NAMALWA (cell line): Measurements from ENCODE around the gene DNM2.
A peak's percentile ranks its signal among the peaks of the same experiment; 100 is the strongest.
"Not testable (repeated sequence)": the region's sequence is repeated elsewhere in the genome, so short reads cannot be mapped to it uniquely, and the experiment has no call there.

ENCODE experiments used
- DNase-seq: peaks from one replicate; pipeline ENCODE4 v3.0.0-alpha.2; 2015; ENCODE audit warnings: low spot score

DNM2 gene

GRCh38 chr19:10752913-10753704 is 35.2 kb downstream of the DNM2 start:
- no peak for DNase-seq

DNA sequence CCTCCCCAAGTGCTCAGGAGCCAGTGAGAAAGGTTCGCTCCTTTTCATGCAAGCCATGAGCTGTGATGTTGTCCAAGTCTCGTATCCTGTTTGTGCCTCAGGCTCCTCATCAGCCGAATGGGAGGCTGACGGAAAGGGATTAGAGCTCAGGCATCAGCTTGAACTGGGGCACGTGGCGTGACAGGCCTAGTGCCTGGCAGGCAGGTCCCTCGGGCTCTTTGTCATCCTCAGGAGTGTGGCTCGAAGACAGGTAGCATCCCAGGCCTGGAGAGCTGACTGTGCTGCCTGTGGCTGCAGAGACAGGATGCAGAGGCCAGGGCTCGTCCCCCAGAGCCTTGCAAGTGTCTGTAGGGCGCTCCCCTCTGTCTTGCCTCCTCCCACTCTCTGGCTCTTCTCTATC is 38.5 kb downstream of the DNM2 start:
- DNase-seq = no peak

DNA sequence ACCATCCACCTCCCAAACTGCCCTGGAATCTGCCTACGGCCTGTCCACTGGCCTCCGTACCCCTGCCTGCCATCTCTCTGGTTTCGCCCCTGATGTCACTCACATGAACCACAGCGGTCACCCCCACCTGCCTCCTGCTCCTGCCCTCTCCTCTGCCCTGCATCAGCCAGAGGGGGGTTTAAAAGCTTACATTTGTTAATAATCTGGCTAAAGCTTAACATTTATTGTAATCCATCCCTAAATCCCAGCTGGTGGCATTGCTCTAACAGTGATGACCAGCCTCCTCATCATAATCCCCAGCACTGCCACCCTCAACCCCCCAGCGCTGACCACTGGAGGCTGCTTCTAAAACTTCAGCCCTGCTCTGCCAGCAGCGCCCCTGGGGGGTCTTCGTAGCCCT is 38.9 kb downstream of the DNM2 start:
- no peak for DNase-seq

GRCh38 chr19:10758050-10758449 is 40.2 kb downstream of the DNM2 start:
- not testable (repeated sequence) for DNase-seq

GRCh38 chr19:10758978-10759377 is 41.1 kb downstream of the DNM2 start:
- peak; percentile 14 for DNase-seq

DNA sequence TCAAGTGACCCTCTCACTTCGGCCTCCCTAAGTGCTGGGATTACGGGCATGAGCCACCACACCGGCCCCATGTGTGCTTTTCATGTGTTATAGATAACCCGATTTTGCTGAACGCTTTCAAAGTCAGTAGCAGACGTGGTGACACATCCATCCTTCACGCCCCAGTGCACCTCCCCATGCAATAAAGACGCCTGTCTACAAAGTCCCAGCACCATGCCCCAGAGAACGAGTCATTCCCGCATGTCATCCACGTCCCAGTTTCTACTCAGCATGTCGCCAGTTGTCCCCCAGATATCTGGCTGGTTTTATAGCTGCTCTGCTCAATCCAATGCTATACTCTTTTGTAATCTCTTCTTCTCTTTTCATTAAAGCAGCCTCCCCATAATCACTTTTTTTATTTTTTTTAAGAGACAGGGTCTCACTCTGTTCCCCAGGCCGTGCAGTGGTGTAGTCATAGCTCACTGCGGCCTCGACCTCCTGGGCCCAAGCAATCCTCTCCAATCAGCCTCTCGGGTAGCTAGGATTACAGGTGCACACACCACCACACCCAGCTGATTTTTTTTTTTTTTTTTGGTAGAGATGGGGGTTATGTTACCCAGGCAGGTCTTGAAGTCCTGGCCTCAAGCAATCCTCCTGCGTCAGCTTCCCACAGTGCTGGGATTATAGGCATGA is 42.5 kb downstream of the DNM2 start:
- peak; percentile 76 for DNase-seq

GRCh38 chr19:10761443-10762250 is 43.8 kb downstream of the DNM2 start:
- no peak for DNase-seq

DNA sequence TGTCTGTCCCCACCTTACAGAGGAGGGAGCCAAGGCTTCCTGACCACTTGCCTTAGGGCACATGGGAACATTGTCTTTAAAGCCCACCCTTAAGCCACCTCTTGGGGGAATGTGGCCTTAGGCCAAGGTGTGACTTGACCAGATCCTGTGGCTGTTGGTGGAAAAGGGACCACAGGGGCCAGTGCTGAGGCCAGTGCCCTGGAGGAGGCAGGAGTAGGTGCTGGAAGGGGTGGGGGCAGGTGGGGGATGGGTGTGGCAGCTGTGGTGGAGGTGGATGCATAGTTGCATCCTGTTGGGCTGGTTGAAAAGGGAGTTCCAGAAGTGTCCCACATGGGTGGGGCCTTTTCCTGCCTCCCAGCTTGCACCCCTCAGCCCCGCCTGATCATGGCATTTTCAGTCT is 44.8 kb downstream of the DNM2 start:
- no peak for DNase-seq

DNA sequence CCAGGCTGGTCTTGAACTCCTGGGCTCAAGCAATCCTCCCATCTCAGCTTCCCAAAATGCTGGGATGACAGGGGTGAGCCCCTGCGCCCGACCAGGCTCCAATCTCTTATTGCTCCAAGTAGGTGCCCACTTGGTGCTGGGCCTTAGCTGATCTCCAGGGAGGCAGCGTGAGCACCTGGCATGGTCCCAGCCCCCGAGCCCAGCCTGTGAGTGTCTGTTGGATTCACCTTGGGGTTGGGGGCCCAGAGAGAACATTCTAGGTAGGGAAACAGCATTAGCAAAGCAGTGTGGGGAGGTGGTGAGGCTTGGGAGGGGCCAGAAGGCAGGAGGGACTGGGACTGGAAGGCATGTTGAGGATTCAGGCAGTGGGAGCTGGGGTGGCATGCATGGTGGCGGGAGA is 45.5 kb downstream of the DNM2 start:
- no peak for DNase-seq

- no peak for DNase-seq
Measured at GRCh38 chr19:10763828-10764339, 46.0 kb downstream of the DNM2 start.

- no peak for DNase-seq
Measured at GRCh38 chr19:10764340-10764894, 46.5 kb downstream of the DNM2 start.

DNA sequence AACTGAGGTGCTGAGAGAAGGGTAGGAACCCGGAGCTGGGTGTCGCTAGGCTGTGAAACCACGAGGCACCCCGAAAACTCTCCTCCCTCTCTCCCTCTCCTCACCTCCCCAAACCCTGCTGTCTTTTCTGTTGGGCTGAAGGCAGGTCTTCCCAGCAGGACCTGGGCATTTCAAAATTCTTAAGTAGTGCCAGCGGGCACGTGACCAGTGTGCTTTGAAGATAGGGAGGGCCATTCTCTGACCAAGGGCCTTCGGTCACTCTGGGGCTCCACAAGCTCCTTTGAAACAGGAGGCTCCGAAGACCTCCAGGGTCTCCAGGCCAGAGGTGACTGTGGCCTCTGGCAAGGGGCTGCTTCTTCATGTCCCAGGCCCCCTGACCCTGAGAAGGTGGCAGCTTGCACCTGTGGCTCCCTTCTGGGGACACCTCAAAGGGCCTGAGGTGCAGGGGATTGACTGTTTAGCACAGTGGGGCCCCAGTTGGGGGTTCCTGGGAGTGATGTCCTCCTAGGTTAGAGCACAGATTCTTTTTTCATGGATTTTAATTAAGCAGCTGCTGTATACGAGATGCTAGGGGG is 48.3 kb downstream of the DNM2 start:
- DNase-seq = no peak

GRCh38 chr19:10766671-10767201 is 48.9 kb downstream of the DNM2 start:
- DNase-seq = no peak

DNA sequence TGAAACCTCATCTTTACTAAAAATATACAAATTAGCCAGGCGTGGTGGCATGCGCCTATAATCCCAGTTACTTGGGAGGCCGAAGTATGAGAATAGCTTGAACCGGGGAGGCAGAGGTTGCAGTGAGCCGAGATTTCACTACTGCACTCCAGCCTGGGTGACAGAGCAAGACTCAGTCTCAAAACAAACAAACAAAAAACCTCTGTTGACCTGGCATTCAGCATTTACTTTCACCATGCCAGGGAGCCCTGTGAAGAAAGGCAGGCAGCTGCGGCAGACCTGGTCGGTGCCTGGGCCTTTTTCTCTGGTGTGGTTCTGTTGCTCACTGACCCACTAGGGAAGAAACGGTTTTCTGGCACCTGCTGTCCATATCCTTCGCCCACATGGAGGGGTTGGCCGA is 49.8 kb downstream of the DNM2 start:
- DNase-seq = no peak

- DNase-seq = no peak
Measured at GRCh38 chr19:10768369-10768768, 50.5 kb downstream of the DNM2 start.

DNA sequence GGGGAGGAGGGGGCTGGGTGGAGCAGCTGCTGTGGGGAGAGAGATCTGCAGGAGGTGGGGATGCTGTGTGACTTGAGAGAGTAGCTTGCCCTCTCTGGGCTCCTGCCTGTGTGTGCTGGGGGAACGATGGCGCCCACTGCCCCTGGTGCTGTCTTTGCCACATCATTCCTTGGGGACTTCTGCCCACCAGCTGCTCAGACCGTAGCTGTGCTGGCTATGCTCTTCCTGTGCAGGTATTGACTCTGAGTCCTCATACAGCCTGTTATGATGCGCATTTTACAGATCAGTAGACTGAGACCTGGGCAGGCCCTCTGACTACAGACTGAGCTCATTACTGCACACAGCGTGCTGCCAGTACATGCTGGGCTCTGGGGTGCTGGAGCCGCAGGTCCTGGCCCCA is 51.1 kb downstream of the DNM2 start:
- no peak for DNase-seq

DNA sequence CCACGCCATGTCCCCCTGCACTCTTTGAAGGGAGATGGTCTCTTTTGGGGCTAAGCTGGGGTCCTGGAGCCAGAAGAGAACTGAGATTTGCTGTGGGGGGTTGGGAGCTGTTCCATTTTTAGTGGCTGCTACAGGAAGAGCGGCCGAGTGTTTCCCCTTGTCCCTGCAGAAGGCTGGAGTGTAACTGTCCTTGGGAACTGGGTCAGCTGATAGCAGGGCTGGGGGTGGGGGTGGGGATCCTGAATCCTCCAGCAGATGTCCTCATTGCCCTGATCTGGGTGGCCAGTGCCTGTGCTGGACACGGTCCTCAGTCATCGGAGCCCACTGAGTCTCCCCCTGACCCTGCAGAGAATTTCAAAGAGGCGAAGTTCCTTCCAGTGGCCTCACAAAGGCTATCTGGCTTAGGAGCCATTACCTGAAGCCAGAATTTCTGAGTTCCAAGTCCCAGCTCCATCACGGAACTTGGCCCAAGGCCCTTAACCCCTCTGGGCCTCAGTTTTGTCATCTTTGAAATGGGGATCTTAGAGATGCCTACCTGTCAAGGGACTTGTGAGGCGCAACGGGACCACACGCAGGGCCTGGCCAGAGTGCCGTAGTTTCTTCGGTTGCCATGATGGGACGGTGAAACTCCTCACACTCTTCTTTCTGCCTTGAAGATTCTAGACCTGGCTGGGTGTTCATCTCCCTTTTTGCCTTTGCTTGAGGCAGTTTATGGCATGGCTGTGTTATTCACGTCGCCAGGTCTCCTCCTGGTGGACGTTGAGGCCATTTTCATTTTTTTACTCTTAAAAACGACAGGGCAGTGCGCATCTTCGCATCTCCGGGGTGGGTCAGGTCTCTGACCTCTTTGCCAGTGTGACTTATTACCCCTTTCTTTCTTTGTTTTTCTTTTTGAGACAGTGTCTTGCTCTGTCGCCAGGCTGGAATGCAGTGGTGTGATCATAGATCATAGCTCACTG is 51.9 kb downstream of the DNM2 start:
- DNase-seq = peak; percentile 33

GRCh38 chr19:10773969-10774368 is 56.1 kb downstream of the DNM2 start:
- DNase-seq = peak; percentile 27

- DNase-seq = no peak
Measured at GRCh38 chr19:10774893-10775292, 57.0 kb downstream of the DNM2 start.

DNA sequence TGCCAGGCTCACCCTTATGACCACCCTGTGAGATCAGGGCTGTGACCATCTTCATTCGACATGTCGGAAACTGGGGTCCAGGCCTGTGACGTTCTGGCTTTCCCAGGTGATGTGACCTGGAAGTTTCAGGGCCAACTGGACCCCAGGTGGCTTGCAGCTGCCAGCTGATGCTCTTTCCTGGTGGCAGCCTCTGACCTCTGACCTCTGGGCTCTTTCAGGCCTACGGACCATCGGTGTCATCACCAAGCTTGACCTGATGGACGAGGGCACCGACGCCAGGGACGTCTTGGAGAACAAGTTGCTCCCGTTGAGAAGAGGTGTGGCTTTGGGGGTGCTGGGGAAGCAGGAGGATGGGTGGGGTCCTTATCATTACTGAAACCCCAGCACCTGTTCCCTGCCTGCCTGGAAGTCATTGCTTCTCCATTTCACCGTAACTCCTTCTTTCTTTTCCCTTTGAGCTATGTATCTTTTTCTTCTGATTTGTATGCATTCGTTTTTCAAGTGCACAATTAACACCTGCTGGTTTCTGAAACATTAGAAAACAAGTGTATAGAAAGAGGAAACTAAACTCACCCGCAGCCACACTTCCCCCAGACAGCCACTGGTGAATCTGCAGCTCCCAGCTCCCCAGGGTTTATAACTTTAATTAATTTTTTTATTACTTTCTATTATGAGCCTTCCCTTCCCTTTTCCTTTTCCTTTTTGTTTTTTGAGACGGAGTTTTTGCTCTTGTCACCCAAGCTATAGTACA is 59.2 kb downstream of the DNM2 start:
- DNase-seq = peak; percentile 70
